ENCODE measurements around the gene CYP4F11. TPM values are rescaled to one million over a fixed set of nuclear protein-coding genes. Genes with fewer than 3 reads are reported as not detected.

The CYP4F11 gene
- total RNA-seq, 4 donors from 2014 or later, result 16.6 to 37.9 (median 19.5) TPM

GRCh38 chr19:15869109-15869555, 65.2 kb downstream of the CYP4F11 start:
- no peak for TF ChIP-seq POLR2A (IDR thresholded peaks at IDR 0.05)
- peak; percentile 32 to 86 (median 68) for TF ChIP-seq CTCF (IDR thresholded peaks at IDR 0.05)

GRCh38 chr19:15866636-15867035, 67.7 kb downstream of the CYP4F11 start:
- intact Hi-C loops (cut with DNase I), result loop anchor here (10.0 kb wide), 1 partner anchor 242 kb away; no protein-coding TSS in a partner anchor
- no peak for DNase-seq
- no peak for TF ChIP-seq POLR2A (IDR thresholded peaks at IDR 0.05)
- TF ChIP-seq CTCF (IDR thresholded peaks at IDR 0.05), result no peak
- no peak overlapping the region for H3K27ac ChIP-seq
- H3K36me3 ChIP-seq, result no peaks in the 10 kb centered on the region
- peaks cover 0 to 21% (median 3%) of the 10 kb centered on the region in 3 donors for H3K4me1 ChIP-seq
- no peak overlapping the region for H3K4me3 ChIP-seq
- peaks cover 0 to 24% (median 0%) of the 10 kb centered on the region in 4 donors for H3K27me3 ChIP-seq
- H3K9me3 ChIP-seq, result no peaks in the 10 kb centered on the region
- WGBS, 2 donors, result 30 to 41% methylated on average over 5 of the region's 5 CpGs

More at GRCh38 chr19:15869109-15869555, 65.2 kb downstream of the CYP4F11 start:
- H3K9me3 ChIP-seq, result no peaks in the 10 kb centered on the region
- H3K27ac ChIP-seq, result peak overlapping the region in 3 of 4 donors; percentile 48 to 66 (median 59)
- no peak overlapping the region for H3K4me3 ChIP-seq
- peaks cover 0 to 32% (median 0%) of the 10 kb centered on the region in 4 donors for H3K27me3 ChIP-seq
- no peak for DNase-seq
- intact Hi-C loops (cut with DNase I), result loop anchor here (10.0 kb wide), 1 partner anchor 244 kb away; no protein-coding TSS in a partner anchor
- H3K4me1 ChIP-seq, result peaks cover 0 to 29% (median 3%) of the 10 kb centered on the region in 3 donors
- no peaks in the 10 kb centered on the region for H3K36me3 ChIP-seq
- WGBS, 2 donors, result 3 to 6% methylated on average over 3 of the region's 3 CpGs

- Histone ChIP-seq H3K27ac (no peak overlapping the region), H3K36me3 (no peaks in the 10 kb centered on the region), H3K4me1 (peaks cover 0 to 12% (median 2%) of the 10 kb centered on the region in 3 donors), H3K4me3 (no peak overlapping the region), H3K27me3 (peaks cover 0 to 26% (median 0%) of the 10 kb centered on the region in 4 donors), H3K9me3 (no peaks in the 10 kb centered on the region)
- no peak for DNase-seq
- TF ChIP-seq POLR2A (IDR thresholded peaks at IDR 0.05), result no peak
- no peak for TF ChIP-seq CTCF (IDR thresholded peaks at IDR 0.05)
- intact Hi-C loops (cut with DNase I), result loop anchor here (10.0 kb wide), 1 partner anchor 240 kb away; no protein-coding TSS in a partner anchor
- WGBS, 2 donors, result 56 to 69% methylated on average over 5 of the region's 5 CpGs
Measured at GRCh38 chr19:15864824-15865223, 69.5 kb downstream of the CYP4F11 start.

GRCh38 chr19:15863272-15863671, 71.1 kb downstream of the CYP4F11 start:
- peaks cover 0 to 26% (median 0%) of the 10 kb centered on the region in 4 donors for H3K27me3 ChIP-seq
- intact Hi-C loops (cut with DNase I), result loop anchor here (10.0 kb wide), 1 partner anchor 238 kb away; no protein-coding TSS in a partner anchor
- 51 to 71% methylated on average over 7 of the region's 8 CpGs for WGBS, 2 donors

More at GRCh38 chr19:15863272-15863671, 71.1 kb downstream of the CYP4F11 start:
- TF ChIP-seq POLR2A (IDR thresholded peaks at IDR 0.05) (no peak), CTCF (IDR thresholded peaks at IDR 0.05) (no peak)
- no peak overlapping the region for H3K4me3 ChIP-seq
- no peak for DNase-seq
- H3K4me1 ChIP-seq, result no peaks in the 10 kb centered on the region
- no peak overlapping the region for H3K27ac ChIP-seq
- H3K36me3 ChIP-seq, result no peaks in the 10 kb centered on the region
- H3K9me3 ChIP-seq, result no peaks in the 10 kb centered on the region
